Activated T-cell treated with anti-CD3 and anti-CD28 coated beads, Interleukin-2, amount 50 U/mL, for 72 hours (primary cell): ENCODE data around the gene GDF11. TPM values are rescaled to one million over a fixed set of nuclear protein-coding genes. Genes with fewer than 3 reads are reported as not detected.
A peak's percentile ranks its signal among the peaks of the same experiment; 100 is the strongest.

Experiments used
- ATAC-seq, 2 donors: fragments of 150-1000 bp; cut with Tn5 transposase; replicated peaks in 1 of 2; 2 replicates each; pipeline ENCODE4 v1.10.0; 2021; ENCODE audit warnings: moderate library complexity in 2 of 2, mild to moderate bottlenecking in 1 of 2
- DNase-seq, 2 donors: peaks; one replicate each; pipeline ENCODE4 v3.0.0; 2021 to 2022; ENCODE audit warnings: mixed read lengths in 1 of 2
- H3K27ac Mint-ChIP-seq: one replicate; pipeline ENCODE4 v1.8.0; 2022; ENCODE audit warnings: mild to moderate bottlenecking, moderate library complexity, mixed read lengths
- H3K27me3 Mint-ChIP-seq: one replicate; pipeline ENCODE4 v1.8.0; 2022; ENCODE audit warnings: low read depth, mixed read lengths
- H3K36me3 Mint-ChIP-seq, 2 donors: one replicate each; pipeline ENCODE4 v1.8.0; 2022; ENCODE audit warnings: mixed read lengths in 2 of 2, mild to moderate bottlenecking in 1 of 2; ENCODE audit not compliant: insufficient read depth in 2 of 2
- H3K4me1 Mint-ChIP-seq: one replicate; pipeline ENCODE4 v1.8.0; 2022; ENCODE audit warnings: low read depth, mixed read lengths
- H3K4me3 Mint-ChIP-seq, 2 donors: one replicate each; pipeline ENCODE4 v1.8.0; 2022; ENCODE audit warnings: mild to moderate bottlenecking in 2 of 2, mixed read lengths in 2 of 2, moderate library complexity in 2 of 2
- H3K9me3 Mint-ChIP-seq, 2 donors: one replicate each; pipeline ENCODE4 v1.8.0; 2022; ENCODE audit warnings: mixed read lengths in 2 of 2
- total RNA-seq, 2 donors: library from RNA; stranded (reverse); gene quantifications; one replicate each; pipeline ENCODE4 v1.2.3, GENCODE V29; 2022

The GDF11 gene
- total RNA-seq, 2 donors from 2014 or later, result 3.4 to 4.8 TPM

DNA sequence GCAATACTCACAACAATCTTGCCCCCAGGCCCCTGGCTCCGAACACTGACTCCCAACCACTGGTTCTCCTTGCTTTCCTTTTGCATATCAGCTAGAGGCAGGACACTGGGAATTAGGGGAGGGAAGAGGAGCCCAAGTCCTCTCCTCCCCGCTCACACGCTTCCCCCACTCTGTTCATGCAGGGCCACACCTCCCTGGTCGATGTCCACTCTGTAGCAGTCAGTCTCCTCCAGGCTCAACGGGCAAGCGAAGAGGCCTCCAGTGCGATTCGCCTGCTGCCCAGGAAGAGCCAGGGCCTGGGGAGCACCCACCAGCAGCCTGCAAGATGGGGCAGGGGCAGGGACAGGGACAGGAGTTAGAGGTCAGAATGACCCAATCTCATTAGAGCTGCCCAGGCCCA lies 40.1 kb upstream of the GDF11 start:
- no peaks in the 10 kb centered on the region for H3K9me3 Mint-ChIP-seq
- ATAC-seq (no peak), DNase-seq (no peak)
- no peak overlapping the region for H3K27ac Mint-ChIP-seq
- peaks cover 9% of the 10 kb centered on the region for H3K27me3 Mint-ChIP-seq
- peaks cover 5% of the 10 kb centered on the region for H3K4me1 Mint-ChIP-seq
- peaks cover 0 to 1% of the 10 kb centered on the region in 2 donors for H3K36me3 Mint-ChIP-seq
- H3K4me3 Mint-ChIP-seq, result no peak overlapping the region

DNA sequence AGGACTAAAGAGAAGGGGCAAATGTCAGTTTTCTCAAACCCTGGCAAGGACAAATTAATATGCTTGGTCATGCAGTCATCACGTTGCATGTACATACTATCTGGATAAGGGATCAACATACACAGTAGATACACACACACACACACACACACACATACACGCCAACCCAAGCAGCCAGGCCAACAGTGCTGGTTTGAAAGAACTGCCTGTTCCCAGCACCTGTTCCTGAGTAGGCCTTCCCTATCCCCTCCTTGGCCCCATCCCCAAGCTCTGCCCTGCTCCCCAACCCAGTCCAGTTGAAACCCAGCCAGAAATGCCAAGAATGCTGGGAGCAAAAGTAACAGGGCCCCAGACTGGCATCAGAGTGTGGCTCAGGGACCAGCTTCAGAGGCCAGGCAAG lies 39.6 kb upstream of the GDF11 start:
- Mint-ChIP-seq H3K36me3 (peaks cover 0 to 1% of the 10 kb centered on the region in 2 donors), H3K27ac (no peak overlapping the region), H3K27me3 (peaks cover 13% of the 10 kb centered on the region), H3K9me3 (no peaks in the 10 kb centered on the region), H3K4me3 (no peak overlapping the region), H3K4me1 (peaks cover 9% of the 10 kb centered on the region)
- ATAC-seq (no peak), DNase-seq (no peak)

DNA sequence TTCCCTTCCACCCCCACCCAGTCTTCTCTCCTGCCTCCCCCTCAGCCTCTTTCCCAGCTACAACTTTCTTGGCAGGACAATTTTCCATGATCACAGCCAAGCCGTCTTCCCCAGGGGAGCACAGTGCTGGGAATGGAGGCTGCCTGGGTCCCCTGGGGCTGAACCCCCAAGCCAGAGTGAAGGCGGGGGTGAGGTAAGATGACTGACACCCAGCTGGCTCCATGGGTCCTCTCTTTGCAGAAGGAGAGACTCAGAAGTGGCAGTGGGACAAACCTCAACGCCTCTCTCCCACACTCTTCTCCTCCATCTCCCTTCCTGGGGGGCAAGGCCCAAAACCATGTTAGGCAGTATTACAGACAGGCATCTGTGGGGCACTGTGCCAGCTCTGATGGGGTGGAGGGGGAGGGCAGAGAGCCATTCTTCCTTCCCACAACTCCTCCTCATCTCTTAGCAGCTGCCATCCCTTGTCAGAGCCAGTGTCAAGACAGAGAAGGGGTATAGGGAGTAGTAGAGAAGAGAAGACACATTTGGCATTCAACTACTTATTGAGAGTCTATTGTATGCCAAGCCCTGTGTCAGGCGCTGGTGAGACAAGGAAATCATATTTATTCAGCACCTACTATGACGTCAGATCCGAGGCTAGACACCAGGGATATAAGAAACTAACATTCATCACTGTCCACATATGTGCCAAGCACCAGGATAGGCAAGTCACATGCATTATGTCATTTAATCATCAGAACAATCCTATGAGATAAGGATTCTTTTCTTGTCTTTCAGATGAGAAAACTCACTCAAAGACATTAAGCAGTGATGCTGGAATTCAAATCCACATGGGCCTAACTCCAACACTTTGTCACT lies 38.8 kb upstream of the GDF11 start:
- Mint-ChIP-seq H3K9me3 (no peaks in the 10 kb centered on the region), H3K4me3 (no peak overlapping the region), H3K27me3 (peaks cover 21% of the 10 kb centered on the region), H3K36me3 (peaks cover 0 to 1% of the 10 kb centered on the region in 2 donors), H3K4me1 (peaks cover 17% of the 10 kb centered on the region), H3K27ac (no peak overlapping the region)
- ATAC-seq, result no peak
- DNase-seq, result no peak

DNA sequence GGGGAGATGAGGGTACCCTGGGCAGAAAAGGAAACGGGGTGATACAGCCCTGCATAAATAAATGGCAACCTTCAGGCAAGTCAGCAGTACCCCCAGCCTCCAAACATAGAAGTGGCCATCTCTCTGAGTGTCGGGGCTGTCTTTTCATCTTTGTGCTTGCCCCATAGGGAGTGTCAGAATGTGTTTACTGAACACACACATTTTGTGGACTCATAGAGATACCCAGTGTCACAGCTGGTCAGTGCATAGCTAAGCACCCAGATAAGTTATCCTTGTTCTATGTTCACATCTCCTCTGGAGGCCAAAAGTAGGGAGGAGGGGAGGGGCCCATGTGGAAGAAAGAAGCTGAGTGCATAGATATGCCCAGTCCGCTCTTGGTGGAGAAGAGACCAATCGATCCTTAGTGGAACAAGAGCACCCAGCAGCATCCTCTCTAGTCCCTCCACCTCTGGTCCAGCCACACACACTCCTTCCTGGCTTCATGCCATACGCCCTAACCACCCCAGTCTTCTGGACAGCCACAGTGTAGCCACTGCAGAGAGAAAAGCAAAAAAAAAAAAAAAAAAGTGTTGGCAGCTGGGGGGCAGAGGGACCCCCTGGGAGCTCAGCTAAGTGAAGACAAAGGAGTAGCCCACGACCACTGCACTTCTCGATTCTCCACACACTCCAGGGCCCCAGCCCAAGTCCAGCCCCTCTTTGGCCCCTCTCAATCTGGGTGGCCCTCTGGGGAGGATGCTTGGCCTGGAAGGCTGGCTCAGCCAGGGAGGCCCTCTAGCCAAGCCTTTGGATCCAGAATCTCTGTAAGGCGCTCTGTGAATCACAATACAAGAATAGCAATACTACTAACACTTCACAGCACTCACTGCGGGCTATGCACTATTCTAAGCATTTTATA lies 37.9 kb upstream of the GDF11 start:
- no peak overlapping the region for H3K27ac Mint-ChIP-seq
- H3K4me3 Mint-ChIP-seq, result no peak overlapping the region
- no peaks in the 10 kb centered on the region for H3K36me3 Mint-ChIP-seq
- H3K27me3 Mint-ChIP-seq, result peaks cover 31% of the 10 kb centered on the region
- H3K4me1 Mint-ChIP-seq, result peaks cover 18% of the 10 kb centered on the region
- no peak for ATAC-seq
- H3K9me3 Mint-ChIP-seq, result no peaks in the 10 kb centered on the region
- DNase-seq, result no peak

DNA sequence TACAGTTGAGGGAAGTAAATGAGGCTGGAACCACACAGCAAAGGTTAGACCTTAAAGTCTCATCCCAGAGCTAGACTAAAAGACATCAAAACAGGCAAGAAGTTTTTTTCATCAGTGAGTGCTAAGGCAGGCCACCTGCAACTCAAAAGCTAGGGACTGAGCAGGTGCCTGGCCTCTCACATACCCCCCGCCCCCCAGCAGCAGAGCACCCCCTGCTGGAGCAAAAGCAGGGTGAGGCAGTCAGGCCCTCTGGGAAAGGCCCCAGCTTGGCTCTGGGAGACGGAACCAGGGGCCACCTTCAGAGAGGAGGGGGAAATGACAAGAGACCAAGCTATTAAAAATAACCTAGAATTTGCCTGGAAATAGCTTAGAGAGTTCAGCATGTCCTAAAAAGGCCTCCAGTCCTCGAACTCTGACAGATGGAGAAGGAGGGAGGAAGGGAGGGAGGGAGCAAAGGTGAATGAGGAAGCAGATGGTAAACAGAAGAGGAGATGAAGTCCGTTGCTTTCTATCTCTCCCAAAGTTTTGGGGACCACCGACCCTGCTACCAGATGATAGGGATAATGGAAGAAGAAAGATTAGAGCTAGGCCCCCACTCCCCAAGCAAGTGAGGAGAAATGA lies 37.0 kb upstream of the GDF11 start:
- DNase-seq, result peak in 1 of 2 donors; percentile 28
- Mint-ChIP-seq H3K9me3 (no peaks in the 10 kb centered on the region), H3K36me3 (no peaks in the 10 kb centered on the region), H3K4me1 (peaks cover 18% of the 10 kb centered on the region), H3K4me3 (peak overlapping the region in 1 of 2 donors; percentile 4), H3K27me3 (peaks cover 32% of the 10 kb centered on the region), H3K27ac (no peak overlapping the region)
- peak; percentile 29 to 45 for ATAC-seq

DNA sequence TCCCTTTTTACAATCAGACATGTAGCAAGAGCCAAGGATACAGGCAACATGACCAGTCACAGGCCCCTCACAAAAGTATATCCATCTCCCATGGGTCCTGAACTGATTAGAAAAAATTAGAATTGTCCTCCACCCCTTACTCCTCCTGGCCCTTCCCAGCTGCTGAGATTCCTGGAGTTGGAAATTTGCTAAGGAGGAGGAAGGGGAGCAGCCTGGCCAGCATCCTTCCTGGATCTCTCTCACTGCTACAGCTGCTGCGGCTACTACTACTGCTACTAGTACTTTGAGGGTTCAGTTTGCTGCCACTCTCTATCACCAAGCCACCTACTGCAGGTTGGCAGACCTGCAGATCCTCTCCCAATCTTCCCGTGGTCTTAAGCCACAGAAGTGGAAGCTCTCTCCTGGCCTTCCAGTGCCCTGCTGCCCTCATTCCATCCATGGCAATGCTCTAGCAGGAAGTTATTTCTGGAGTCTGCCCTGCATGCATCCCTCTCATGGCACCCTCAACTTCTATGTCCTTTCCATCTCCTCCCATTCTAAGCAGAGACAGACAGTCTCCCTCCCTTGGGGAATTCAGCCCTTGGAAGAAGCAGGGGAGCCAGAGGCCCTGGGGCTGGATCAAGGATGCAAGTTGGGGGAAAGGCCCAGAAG lies 36.2 kb upstream of the GDF11 start:
- ATAC-seq (no peak), DNase-seq (no peak)
- Mint-ChIP-seq H3K36me3 (no peaks in the 10 kb centered on the region), H3K4me3 (peak overlapping the region; percentile 22 to 83), H3K4me1 (peaks cover 18% of the 10 kb centered on the region), H3K9me3 (no peaks in the 10 kb centered on the region), H3K27me3 (peaks cover 32% of the 10 kb centered on the region), H3K27ac (no peak overlapping the region)

DNA sequence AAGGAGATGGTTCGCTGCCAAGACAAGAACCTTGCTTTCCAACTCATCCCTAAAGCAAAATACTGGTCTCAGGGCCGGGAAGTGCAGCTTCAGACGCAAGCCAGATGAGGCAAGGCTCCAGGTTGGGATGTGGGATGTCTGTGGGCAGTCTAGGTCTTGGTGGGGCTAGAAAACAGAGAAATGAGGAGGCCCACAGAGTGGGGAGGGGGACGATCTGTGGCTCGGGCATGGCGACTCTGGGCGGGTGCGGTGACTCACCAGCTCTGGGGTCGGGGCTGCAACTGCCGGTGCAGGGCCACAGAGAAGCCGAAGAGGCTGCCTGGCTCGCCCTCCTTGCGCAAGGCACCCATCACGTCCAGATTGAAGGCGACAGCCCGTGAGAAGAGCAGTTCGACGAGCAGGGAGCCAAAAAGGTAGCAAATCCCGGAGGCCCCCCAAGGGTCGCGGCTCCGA lies 35.7 kb upstream of the GDF11 start:
- H3K27me3 Mint-ChIP-seq, result peaks cover 32% of the 10 kb centered on the region
- peaks cover 18% of the 10 kb centered on the region for H3K4me1 Mint-ChIP-seq
- DNase-seq (peak in 1 of 2 donors; percentile 17), ATAC-seq (peak; percentile 28)
- peak overlapping the region; percentile 22 to 83 for H3K4me3 Mint-ChIP-seq
- no peaks in the 10 kb centered on the region for H3K9me3 Mint-ChIP-seq
- H3K36me3 Mint-ChIP-seq, result no peaks in the 10 kb centered on the region
- H3K27ac Mint-ChIP-seq, result no peak overlapping the region

DNA sequence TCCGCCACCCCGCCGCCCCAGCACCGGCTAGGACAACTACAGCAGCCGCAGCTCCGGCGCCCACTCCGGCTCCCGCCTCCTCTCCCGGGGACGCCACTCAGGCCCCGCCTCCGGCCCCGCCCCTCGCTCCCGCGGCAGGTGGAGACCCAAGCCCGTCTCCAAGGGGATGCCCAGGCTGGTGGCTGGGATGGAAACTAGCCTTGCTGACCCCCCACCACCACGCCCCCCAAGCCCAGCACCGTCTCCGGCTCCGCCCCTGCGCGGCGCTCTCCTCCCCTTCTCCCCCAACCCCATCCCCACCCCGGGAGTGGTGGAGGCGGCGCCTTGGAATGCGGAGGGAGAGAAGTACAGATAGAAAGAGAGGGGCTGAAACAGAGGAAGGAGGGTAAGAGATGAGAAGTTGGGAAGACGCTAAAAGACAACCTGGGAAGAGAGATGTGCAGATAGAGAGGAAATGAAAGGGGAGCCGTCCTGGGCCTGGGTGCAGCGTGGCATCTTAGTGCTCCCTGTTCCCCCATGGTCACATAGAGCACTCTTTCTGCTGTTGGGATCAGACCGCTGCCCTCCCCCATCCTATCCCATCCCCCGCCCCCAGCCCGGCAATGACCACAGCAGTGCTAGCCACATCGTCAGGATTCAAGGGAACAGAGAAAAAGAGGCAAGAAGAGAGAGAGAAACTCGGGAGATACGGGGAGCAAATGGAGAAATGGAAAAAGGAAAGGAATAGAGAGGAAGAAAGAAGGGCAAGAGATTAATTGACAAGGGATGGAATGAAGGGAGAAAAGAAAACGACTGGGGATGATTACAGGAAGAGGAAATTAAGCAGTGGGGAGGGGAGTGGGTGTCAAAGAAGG lies 34.9 kb upstream of the GDF11 start, which contains the start of gene ITGA7:
ITGA7 (minus strand) TSS at position 64 of the 854 bp plus-strand sequence. CDS start 222 bp downstream, outside the sequence.
- H3K27ac Mint-ChIP-seq, result no peak within 1 kb of the TSS
- H3K4me1 Mint-ChIP-seq, result peaks cover 18% of the 10 kb centered on the region
- H3K27me3 Mint-ChIP-seq, result peaks cover 32% of the 10 kb centered on the region

DNA sequence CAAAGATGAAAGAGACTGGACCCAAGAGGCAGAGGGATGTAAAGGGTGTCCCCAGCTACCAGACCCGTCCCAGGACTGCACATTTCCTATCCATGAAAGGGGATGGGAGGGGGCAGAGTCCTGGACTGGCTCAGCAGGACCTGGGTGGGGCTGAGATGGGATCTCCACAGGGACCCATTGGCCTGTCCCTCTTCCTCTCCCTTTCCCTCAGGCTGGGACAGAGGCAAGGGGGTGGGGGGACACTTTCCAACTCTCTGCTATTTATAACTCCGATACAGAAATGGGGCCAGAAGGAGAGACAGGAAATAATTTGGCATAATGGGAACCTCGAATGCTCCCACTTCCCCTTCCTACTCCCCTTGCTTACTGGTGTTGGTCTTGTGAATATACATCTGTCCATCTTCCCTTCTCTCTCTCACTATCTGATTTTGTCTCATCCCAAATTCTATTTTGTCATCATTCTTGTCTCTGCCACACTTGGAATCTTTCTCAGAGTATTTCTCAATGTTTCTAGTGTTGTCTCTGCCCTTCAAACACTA lies 34.2 kb upstream of the GDF11 start:
- Mint-ChIP-seq H3K9me3 (no peaks in the 10 kb centered on the region), H3K4me1 (peaks cover 18% of the 10 kb centered on the region), H3K4me3 (peak overlapping the region; percentile 70 to 83), H3K27me3 (peaks cover 32% of the 10 kb centered on the region), H3K27ac (no peak overlapping the region), H3K36me3 (no peaks in the 10 kb centered on the region)
- DNase-seq (no peak), ATAC-seq (no peak)

More for the DNA sequence above, 34.9 kb upstream of the GDF11 start, which contains the start of gene ITGA7:
- Mint-ChIP-seq H3K9me3 (no peaks in the 10 kb centered on the region), H3K36me3 (no peaks in the 10 kb centered on the region), H3K4me3 (peak within 1 kb of the TSS; percentile 70 to 83)
- DNase-seq, result peak; percentile 77 to 78
- ATAC-seq, result peak; percentile 89 to 90

DNA sequence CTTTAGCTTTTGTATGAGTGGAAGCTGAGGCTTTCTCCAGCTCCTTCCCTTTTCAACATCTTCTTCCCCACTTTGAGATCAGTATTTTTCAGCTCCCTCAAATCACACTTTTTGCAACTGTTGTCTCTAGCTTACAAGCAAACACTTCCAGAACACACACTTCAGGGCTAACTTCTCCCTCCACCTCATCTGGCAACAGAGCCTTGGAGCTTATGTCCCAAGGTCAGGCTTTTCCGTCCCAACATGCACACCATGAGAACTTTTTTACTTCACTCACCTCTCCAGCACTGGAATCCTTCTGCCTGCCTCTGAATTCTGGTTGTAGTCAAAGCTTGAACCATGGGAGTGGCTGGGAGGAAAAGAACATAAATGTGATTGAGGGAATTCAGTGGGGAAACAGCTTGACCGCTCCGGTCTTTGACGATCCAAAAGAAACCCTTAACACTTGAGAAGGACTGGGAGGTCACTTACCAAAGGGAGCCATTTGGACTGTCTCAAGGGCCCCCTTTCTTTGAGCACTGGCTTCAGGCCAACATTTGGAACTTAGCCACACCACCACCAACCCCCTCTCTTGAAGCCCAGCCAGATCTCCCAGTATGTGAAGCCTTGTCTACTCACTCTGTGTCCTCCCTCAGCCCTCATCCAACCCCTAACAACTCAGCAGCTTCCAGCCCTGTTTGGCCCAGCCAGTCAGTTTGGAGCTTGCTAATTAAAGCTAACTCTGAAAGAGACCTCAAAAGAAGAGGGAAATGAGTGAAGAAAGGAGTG lies 31.0 kb upstream of the GDF11 start:
- Mint-ChIP-seq H3K27me3 (peaks cover 27% of the 10 kb centered on the region), H3K36me3 (no peaks in the 10 kb centered on the region), H3K27ac (no peak overlapping the region), H3K9me3 (no peaks in the 10 kb centered on the region), H3K4me3 (no peak overlapping the region), H3K4me1 (peaks cover 31% of the 10 kb centered on the region)
- ATAC-seq (no peak), DNase-seq (no peak)
